Measurements from ENCODE around the gene CCM2.

DNA sequence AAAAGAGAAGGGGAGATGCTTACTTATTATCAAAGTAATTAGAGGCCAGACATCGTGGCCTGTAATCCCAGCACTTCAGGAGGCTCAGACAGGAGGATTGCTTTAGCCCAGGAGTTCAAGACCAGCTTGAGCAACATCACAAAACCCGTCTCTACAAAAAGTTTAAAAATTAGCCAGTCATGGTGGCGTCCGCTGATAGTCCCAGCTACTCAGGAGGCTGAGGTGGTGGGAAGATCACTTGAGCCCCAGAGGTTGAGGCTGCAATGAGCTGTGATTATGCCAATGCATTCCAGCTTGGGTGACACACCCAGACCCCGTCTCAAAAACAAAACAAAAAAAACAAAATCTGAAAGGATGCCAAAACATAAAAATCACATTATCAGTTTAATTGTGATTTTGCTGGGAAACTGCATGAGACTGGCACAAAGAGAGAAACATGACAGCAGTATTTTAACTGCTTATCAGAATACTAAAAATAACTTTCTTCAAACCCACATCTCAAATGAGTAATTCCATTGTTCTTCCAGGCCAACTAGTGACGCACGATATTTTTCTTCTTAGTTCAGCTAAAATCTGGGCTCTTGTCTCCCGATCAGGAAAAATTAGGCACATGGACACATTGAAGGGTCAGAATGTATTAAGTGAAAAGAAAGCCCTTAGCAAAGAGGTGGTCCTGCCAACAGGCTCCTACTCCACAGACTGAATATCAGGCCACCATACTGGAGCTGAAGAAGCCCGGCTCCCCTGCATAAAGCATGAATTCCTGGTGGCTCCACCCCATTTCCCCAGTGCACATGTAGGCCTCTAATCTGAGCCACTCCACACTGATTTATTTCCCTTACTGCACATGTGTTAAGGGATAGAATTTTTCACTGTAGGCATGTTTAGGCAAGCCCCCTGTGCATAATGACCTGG lies 9.6 kb upstream of the CCM2 start:
- TF ChIP-seq CTCF (IDR thresholded peaks at IDR 0.05) (no peak), POLR2A (IDR thresholded peaks at IDR 0.05) (no peak)

Data from prostate gland (tissue), 2 donors.